Retinal pigment epithelial cell (primary cell): Measurements from ENCODE around the gene C3orf22.

ENCODE experiments used
- DNase-seq: peaks from one replicate; pipeline ENCODE4 v3.0.0-alpha.2; 2010; ENCODE audit warnings: low read depth
- H3K4me3 ChIP-seq: 2 replicates; pipeline ENCODE4 v1.5.1; 2011; ENCODE audit warnings: mild to moderate bottlenecking, low read length, control low read depth, moderate library complexity
- TF ChIP-seq, protein P1 (sequence below): conservative IDR thresholded peaks from 2 replicates; pipeline ENCODE4 v1.5.1; 2011; ENCODE audit warnings: low read depth, low read length, control low read depth, inconsistent platforms

C3orf22 gene

DNA sequence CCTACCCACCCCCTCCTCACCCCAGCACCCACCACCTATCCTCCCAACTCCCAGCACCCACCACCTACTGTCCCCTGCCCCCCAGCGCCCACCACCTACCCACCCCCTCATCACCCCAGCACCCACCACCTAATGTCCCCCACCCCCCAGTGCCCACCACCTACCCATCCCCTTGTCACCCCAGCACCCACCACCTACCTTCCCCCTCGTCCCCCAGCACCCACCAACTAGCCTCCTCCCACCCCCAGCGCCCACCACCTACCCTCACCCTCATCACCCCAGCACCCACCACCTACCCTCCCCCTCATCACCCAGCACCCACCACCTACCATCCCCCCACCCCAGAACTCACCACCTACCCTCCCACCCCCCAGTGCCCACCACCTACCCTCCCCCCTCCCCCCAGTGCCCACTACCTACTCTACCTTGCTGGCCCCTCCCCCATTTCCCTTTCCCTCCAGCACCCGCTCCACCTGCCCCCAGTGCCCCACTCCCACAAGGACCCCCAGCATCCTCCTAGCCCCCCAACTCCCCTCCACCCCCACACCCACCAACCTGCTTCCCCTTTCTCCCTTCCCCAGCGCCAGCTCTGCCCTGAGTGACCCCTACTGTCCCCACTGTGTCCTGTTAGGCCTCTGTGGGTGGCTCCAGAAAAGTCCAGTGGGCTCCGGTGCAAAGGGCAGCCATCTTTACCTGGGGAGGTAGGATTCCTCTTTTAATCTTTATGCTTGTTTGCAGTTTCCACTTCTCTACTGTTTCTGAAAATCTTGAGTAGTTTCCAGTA is 42.4 kb downstream of the C3orf22 start:
- H3K4me3 ChIP-seq: no peak overlapping the region
- DNase-seq: no peak
- TF ChIP-seq, protein P1, sequence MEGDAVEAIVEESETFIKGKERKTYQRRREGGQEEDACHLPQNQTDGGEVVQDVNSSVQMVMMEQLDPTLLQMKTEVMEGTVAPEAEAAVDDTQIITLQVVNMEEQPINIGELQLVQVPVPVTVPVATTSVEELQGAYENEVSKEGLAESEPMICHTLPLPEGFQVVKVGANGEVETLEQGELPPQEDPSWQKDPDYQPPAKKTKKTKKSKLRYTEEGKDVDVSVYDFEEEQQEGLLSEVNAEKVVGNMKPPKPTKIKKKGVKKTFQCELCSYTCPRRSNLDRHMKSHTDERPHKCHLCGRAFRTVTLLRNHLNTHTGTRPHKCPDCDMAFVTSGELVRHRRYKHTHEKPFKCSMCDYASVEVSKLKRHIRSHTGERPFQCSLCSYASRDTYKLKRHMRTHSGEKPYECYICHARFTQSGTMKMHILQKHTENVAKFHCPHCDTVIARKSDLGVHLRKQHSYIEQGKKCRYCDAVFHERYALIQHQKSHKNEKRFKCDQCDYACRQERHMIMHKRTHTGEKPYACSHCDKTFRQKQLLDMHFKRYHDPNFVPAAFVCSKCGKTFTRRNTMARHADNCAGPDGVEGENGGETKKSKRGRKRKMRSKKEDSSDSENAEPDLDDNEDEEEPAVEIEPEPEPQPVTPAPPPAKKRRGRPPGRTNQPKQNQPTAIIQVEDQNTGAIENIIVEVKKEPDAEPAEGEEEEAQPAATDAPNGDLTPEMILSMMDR: no peak

DNA sequence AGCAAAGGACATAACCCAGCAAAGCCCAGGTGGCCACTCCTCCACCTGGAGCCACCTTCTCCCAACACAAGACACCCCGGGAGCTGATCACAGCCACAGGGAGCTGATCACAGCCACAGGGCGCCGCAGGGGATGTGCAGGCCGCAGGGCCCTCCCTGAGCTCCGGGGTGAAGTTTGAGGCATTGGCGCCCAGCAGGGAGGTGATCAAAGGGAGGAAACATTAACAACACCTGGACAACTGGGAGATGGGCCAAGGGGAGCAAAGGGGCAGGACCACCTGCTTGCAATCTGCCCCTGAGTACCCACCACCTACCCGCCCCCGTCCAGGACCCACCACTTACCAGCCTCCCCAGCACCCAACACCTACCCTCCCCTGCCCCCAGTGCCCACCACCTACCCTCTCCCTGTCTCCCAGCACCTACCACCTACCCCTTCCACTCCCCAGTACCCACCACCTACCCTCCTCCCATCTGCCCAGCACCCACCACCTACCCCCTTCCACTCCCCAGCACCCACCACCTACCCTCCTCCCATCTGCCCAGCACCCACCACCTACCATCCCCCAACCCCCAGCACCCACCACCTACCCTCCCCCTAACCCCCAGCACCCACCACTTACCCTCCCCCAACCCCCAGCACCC is 43.5 kb downstream of the C3orf22 start:
- DNase-seq: no peak
- H3K4me3 ChIP-seq: no peak overlapping the region

DNA sequence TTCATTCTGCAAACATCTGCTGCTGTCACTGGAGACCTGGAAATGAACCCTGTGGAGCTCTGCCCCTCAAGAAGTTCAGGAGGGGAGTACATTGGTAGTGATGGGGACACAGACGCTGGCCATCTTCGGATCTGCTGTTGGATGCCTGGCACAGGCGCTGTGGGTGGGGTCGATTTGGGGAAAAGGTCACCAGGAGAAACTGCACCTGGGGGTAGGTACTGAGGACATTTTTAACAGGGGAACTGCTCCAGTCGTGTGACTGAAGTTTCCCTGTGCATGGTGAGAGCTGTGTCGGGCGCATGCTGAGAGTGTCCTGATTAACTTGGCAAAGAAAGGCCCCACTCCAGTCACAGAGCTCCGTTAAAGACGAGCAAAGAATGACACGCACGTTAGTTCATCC is 44.6 kb downstream of the C3orf22 start:
- DNase-seq: no peak
- TF ChIP-seq, protein P1: no peak
- H3K4me3 ChIP-seq: no peak overlapping the region

More for the DNA sequence above, 43.5 kb downstream of the C3orf22 start:
- TF ChIP-seq, protein P1: no peak

DNA sequence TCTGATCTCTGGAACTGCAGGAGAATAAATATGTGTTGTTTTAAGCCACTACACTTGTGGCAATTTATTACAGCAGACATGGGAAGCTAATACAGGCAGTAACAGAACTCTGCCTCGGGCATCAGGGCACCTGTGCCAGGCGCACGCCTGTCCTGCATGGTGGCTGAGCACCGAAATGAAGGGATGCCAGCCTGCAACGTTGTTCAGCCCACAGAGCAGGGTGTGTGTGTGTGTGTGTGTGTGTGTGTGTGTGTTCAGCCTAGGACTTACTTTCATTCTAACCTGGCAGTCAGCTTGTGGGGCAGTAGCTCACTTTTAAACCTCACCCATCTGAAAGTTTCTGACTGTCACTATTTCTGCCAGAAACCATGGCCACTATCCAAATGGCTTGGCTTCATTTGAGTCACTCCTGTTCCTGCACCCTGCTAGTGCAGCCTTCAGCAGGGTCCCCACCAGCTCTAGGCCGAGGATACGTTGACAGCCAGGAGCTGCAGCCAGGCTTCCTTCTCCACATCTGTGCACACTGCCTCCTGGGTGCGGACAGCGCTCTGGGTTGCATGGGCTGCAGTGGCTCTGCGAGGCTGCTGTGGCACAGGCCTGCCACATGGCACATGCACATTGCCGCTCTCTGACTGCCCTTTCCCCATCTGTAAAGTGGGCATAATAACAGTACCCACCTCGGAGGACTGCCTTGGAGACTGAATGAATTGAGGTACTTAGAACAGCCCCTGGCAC is 45.6 kb downstream of the C3orf22 start:
- TF ChIP-seq, protein P1: no peak
- H3K4me3 ChIP-seq: no peak overlapping the region
- no peak for DNase-seq

DNA sequence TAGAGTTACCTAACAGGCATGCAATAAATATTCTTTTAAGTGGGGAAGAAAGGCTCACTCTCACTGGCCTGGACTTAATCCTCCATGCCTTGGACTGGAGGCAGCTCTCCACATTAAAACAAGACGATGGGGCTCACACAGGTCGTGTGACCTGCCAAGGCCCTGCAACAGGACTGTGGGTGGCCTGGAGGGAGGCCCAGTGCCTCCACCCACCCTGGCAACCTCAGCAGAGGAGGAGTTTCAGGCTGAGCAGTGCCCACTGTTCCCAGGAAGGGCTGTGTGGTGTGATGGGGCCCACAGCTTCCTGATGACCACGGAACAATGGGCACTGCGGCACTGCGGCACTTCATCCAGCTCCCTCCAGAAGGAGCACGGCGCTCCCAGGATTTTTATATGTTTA is 46.7 kb downstream of the C3orf22 start:
- TF ChIP-seq, protein P1: no peak

DNA sequence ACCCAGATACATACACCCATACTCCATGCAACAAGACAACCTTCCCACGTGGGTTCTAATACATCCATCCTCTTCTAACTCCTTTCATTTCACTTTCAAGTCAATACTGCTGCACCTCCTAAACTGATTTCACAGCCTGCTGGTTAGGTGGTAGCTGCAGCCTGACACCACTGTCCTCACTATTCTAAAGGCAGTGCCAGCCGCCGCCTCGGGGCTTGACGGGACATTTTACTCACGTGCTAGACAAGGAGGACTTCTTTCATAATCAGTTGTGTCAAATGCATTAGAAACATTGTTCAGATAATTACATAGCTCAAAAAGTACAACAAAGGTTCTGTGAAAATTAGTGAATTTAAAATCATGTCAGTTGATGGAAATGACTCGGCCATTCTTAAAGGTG is 47.4 kb downstream of the C3orf22 start:
- TF ChIP-seq, protein P1: no peak
- no peak for DNase-seq
- H3K4me3 ChIP-seq: no peak overlapping the region

More for the DNA sequence above, 46.7 kb downstream of the C3orf22 start:
- H3K4me3 ChIP-seq: no peak overlapping the region
- no peak for DNase-seq
